Keratinocyte (primary cell): Measurements from ENCODE around the gene LAMA2. TPM values are rescaled to one million over a fixed set of nuclear protein-coding genes. Genes with fewer than 3 reads are reported as not detected.

Experiments used
- DNase-seq: peaks from one replicate; pipeline ENCODE4 v3.0.0-alpha.2; 2011; ENCODE audit warnings: low read depth, missing footprints, low spot score
- FAIRE-seq: peaks from 2 replicates; lab custom pipeline; 2011; peaks lifted over from hg19 to GRCh38; lab: Jason Lieb, UNC
- H2AFZ ChIP-seq: 2 replicates; pipeline ENCODE4 v1.6.0; 2012; ENCODE audit warnings: low read length, control low read depth, inconsistent platforms; ENCODE audit not compliant: control insufficient read depth
- H3K27ac ChIP-seq: 2 replicates; pipeline ENCODE4 v1.5.1; 2011; ENCODE audit warnings: low read length; ENCODE audit not compliant: control insufficient read depth, insufficient read depth
- H3K27me3 ChIP-seq: 3 replicates; pipeline ENCODE4 v1.6.0; 2011; ENCODE audit warnings: low read length; ENCODE audit not compliant: control insufficient read depth, insufficient read depth; ENCODE audit errors: extremely low read depth
- H3K36me3 ChIP-seq, 2 experiments: 2 replicates in 1 of 2; 3 replicates in 1 of 2; pipeline ENCODE4 v1.5.1; 2011; ENCODE audit warnings: low read length in 2 of 2, mild to moderate bottlenecking in 1 of 2; ENCODE audit not compliant: control insufficient read depth in 2 of 2, insufficient read depth in 2 of 2; ENCODE audit errors: extremely low read depth in 1 of 2
- H3K4me1 ChIP-seq: 3 replicates; pipeline ENCODE4 v1.5.1; 2011; ENCODE audit warnings: low read length; ENCODE audit not compliant: control insufficient read depth, insufficient read depth; ENCODE audit errors: extremely low read depth
- H3K4me2 ChIP-seq: 3 replicates; pipeline ENCODE4 v1.6.0; 2011; ENCODE audit warnings: low read depth, low read length; ENCODE audit not compliant: control insufficient read depth, insufficient read depth; ENCODE audit errors: extremely low read depth
- H3K4me3 ChIP-seq, 3 experiments: fragments of 200-600 bp in 1 of 3; sonication (generic) in 1 of 3; 2 replicates in 2 of 3; 3 replicates in 1 of 3; pipeline ENCODE4 v1.5.1; 2011 to 2016; ENCODE audit warnings: low read length in 3 of 3, mild to moderate bottlenecking in 3 of 3, control low read depth in 2 of 3, inconsistent platforms in 1 of 3, low read depth in 1 of 3, mixed read lengths in 1 of 3, mixed run types in 1 of 3, moderate library complexity in 1 of 3; ENCODE audit not compliant: control insufficient read depth in 2 of 3, insufficient read depth in 2 of 3; ENCODE audit errors: extremely low read depth in 1 of 3
- H3K79me2 ChIP-seq: 2 replicates; pipeline ENCODE4 v1.6.0; 2012; ENCODE audit warnings: low read length; ENCODE audit not compliant: control insufficient read depth, insufficient read depth
- H3K9ac ChIP-seq: 3 replicates; pipeline ENCODE4 v1.6.0; 2011; ENCODE audit warnings: low read length; ENCODE audit not compliant: control insufficient read depth, insufficient read depth; ENCODE audit errors: extremely low read depth
- H3K9me1 ChIP-seq: 3 replicates; pipeline ENCODE4 v1.6.0; 2011; ENCODE audit warnings: low read length; ENCODE audit not compliant: control insufficient read depth, insufficient read depth; ENCODE audit errors: extremely low read depth
- H3K9me3 ChIP-seq: 2 replicates; pipeline ENCODE4 v1.5.1; 2012; ENCODE audit warnings: low read depth, low read length; ENCODE audit not compliant: control insufficient read depth
- H4K20me1 ChIP-seq: 3 replicates; pipeline ENCODE4 v1.6.0; 2011; ENCODE audit warnings: low read length; ENCODE audit not compliant: control insufficient read depth, insufficient read depth; ENCODE audit errors: extremely low read depth
- EZH2 ChIP-seq: IDR thresholded peaks from one replicate; pipeline ENCODE4 v1.6.1; 2012; ENCODE audit warnings: inconsistent platforms, mild to moderate bottlenecking, low read length, moderate library complexity
- dilution Hi-C: fragments of 300-500 bp; cut with MboI; formaldehyde crosslinking; loops from one replicate; pipeline ENCODE4 v1.7.0; 2020; ENCODE audit warnings: low sequenced_read_pairs; ENCODE audit not compliant: extremely low pct_ligation_motif_present
- polyA plus RNA-seq, 5 experiments: library from polyadenylated mRNA; depleted of rRNA in 3 of 5; stranded (reverse) in 3 of 5; stranded (forward) in 1 of 5; unstranded in 1 of 5; fragments of >200 nt; gene quantifications; 1 replicate in 1 of 5; 2 replicates in 3 of 5; 3 replicates in 1 of 5; pipeline versions ENCODE4 v1.2.1 to v1.2.3, GENCODE V29; 2011 to 2012; ENCODE audit warnings: missing spikeins in 2 of 5, low read depth in 1 of 5, low replicate concordance in 1 of 5
- TF ChIP-seq, protein P1 (sequence below), 3 experiments: IDR thresholded peaks in 1 of 3; conservative IDR thresholded peaks in 1 of 3; optimal IDR thresholded peaks in 1 of 3; 2 replicates in 2 of 3; 3 replicates in 1 of 3; pipeline versions ENCODE3 to v1.5.1; 2011; ENCODE audit warnings: low read length in 3 of 3, mild to moderate bottlenecking in 3 of 3, moderate library complexity in 2 of 3, control low read depth in 1 of 3, inconsistent platforms in 1 of 3; ENCODE audit not compliant: insufficient read depth in 2 of 3; ENCODE audit errors: extremely low read depth in 1 of 3

LAMA2 gene
- polyA plus RNA-seq, 1 donor (not counting 4 experiments of a cell fraction or from before 2014, with no cell fraction given), result 1.4 TPM

DNA sequence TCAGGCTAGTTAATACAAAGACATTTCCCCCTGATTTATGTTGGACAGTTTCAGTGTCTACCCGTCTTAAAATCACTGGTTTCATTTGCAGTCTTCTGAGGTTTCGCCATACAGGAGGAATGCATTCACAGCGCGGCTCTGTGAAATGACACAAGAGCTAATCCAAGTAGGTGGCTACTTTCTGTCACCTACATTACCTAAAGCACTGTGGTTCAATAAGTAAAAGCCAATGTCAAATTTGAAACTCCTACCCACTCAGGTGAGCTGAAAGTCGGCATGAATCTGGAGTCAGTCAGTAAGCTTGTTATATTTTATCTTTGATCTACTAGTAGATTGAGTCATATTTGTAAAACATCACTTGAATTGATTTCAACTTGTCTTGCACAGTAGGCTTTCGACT lies 370.8 kb downstream of the LAMA2 start:
- no peak for DNase-seq
- FAIRE-seq, result no peak
- dilution Hi-C loops, result loop anchor here (25.0 kb wide), 1 partner anchor 441 kb away; no protein-coding TSS in a partner anchor
- H3K79me2 ChIP-seq, result no peaks in the 10 kb centered on the region
- TF ChIP-seq, protein P1, sequence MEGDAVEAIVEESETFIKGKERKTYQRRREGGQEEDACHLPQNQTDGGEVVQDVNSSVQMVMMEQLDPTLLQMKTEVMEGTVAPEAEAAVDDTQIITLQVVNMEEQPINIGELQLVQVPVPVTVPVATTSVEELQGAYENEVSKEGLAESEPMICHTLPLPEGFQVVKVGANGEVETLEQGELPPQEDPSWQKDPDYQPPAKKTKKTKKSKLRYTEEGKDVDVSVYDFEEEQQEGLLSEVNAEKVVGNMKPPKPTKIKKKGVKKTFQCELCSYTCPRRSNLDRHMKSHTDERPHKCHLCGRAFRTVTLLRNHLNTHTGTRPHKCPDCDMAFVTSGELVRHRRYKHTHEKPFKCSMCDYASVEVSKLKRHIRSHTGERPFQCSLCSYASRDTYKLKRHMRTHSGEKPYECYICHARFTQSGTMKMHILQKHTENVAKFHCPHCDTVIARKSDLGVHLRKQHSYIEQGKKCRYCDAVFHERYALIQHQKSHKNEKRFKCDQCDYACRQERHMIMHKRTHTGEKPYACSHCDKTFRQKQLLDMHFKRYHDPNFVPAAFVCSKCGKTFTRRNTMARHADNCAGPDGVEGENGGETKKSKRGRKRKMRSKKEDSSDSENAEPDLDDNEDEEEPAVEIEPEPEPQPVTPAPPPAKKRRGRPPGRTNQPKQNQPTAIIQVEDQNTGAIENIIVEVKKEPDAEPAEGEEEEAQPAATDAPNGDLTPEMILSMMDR (optimal IDR thresholded peaks at IDR 0.05 in 1 of 3, IDR thresholded peaks at IDR 0.05 in 1 of 3, conservative IDR thresholded peaks at IDR 0.05 in 1 of 3; ENCODE audit: extremely low read depth in 1 of 3, insufficient read depth in 2 of 3, low read length in 3 of 3), result no peak
- TF ChIP-seq EZH2, result no peak
- H3K4me2 ChIP-seq, result no peak overlapping the region
- H3K4me3 ChIP-seq, result no peak overlapping the region
- no peaks in the 10 kb centered on the region for H4K20me1 ChIP-seq
- peaks cover 2% of the 10 kb centered on the region for H3K27me3 ChIP-seq
- no peak overlapping the region for H2AFZ ChIP-seq
- no peaks in the 10 kb centered on the region for H3K4me1 ChIP-seq
- no peak overlapping the region for H3K27ac ChIP-seq
- H3K9ac ChIP-seq, result no peak overlapping the region
- no peaks in the 10 kb centered on the region for H3K9me1 ChIP-seq
- H3K9me3 ChIP-seq, result no peaks in the 10 kb centered on the region
- no peaks in the 10 kb centered on the region for H3K36me3 ChIP-seq

- dilution Hi-C loops, result loop anchor here (25.0 kb wide), 1 partner anchor 445 kb away; no protein-coding TSS in a partner anchor
- H3K27me3 ChIP-seq, result peaks cover 2% of the 10 kb centered on the region
- H3K9me3 ChIP-seq, result no peaks in the 10 kb centered on the region
- H3K4me2 ChIP-seq, result no peak overlapping the region
- no peaks in the 10 kb centered on the region for H3K79me2 ChIP-seq
- no peak overlapping the region for H2AFZ ChIP-seq
- no peaks in the 10 kb centered on the region for H3K36me3 ChIP-seq
- no peak overlapping the region for H3K4me3 ChIP-seq
- H4K20me1 ChIP-seq, result no peaks in the 10 kb centered on the region
- no peaks in the 10 kb centered on the region for H3K4me1 ChIP-seq
- H3K9ac ChIP-seq, result no peak overlapping the region
- FAIRE-seq (no peak), DNase-seq (no peak)
- TF ChIP-seq EZH2, result no peak
- TF ChIP-seq, protein P1 (optimal IDR thresholded peaks at IDR 0.05 in 1 of 3, IDR thresholded peaks at IDR 0.05 in 1 of 3, conservative IDR thresholded peaks at IDR 0.05 in 1 of 3; ENCODE audit: extremely low read depth in 1 of 3, insufficient read depth in 2 of 3, low read length in 3 of 3), result no peak
- H3K9me1 ChIP-seq, result no peaks in the 10 kb centered on the region
- no peak overlapping the region for H3K27ac ChIP-seq
These were observed 374.3 kb downstream of the LAMA2 start for GRCh38 chr6:129257196-129257595.
